HG02623 (cell line): ENCODE results near the gene DIP2A.
"Not testable (repeated sequence)": the region's sequence is repeated elsewhere in the genome, so short reads cannot be mapped to it uniquely, and the experiment has no call there.

ENCODE experiments used
- ATAC-seq: cut with Tn5 transposase; IDR thresholded peaks from one replicate; pipeline ENCODE4 v1.9.1; 2021; ENCODE audit warnings: moderate library complexity; ENCODE audit not compliant: unreplicated experiment

Gene DIP2A

GRCh38 chr21:46518983-46519583 is 60.4 kb downstream of the DIP2A start:
- ATAC-seq, result no peak

- not testable (repeated sequence) for ATAC-seq
Observed at GRCh38 chr21:46527393-46527792, 68.7 kb downstream of the DIP2A start.

- ATAC-seq, result no peak
Observed at GRCh38 chr21:46527801-46528200, 69.1 kb downstream of the DIP2A start.

- no peak for ATAC-seq
Observed at GRCh38 chr21:46532080-46532479, 73.4 kb downstream of the DIP2A start.

- ATAC-seq, result no peak
Observed at GRCh38 chr21:46537026-46537425, 78.3 kb downstream of the DIP2A start.

- no peak for ATAC-seq
Observed at GRCh38 chr21:46538262-46538661, 79.6 kb downstream of the DIP2A start.

GRCh38 chr21:46538851-46539666 is 80.4 kb downstream of the DIP2A start:
- no peak for ATAC-seq

GRCh38 chr21:46540087-46540710 is 81.5 kb downstream of the DIP2A start:
- no peak for ATAC-seq

GRCh38 chr21:46542588-46543124 is 84.0 kb downstream of the DIP2A start:
- no peak for ATAC-seq

GRCh38 chr21:46543306-46543705 is 84.6 kb downstream of the DIP2A start:
- ATAC-seq, result no peak

GRCh38 chr21:46544003-46544402 is 85.3 kb downstream of the DIP2A start:
- no peak for ATAC-seq

- no peak for ATAC-seq
Observed at GRCh38 chr21:46544824-46545223, 86.1 kb downstream of the DIP2A start.

GRCh38 chr21:46545363-46545762 is 86.7 kb downstream of the DIP2A start:
- ATAC-seq, result no peak

- ATAC-seq, result no peak
Observed at GRCh38 chr21:46545911-46546310, 87.2 kb downstream of the DIP2A start.

GRCh38 chr21:46546799-46547198 is 88.1 kb downstream of the DIP2A start:
- ATAC-seq, result no peak

GRCh38 chr21:46549650-46550049 is 91.0 kb downstream of the DIP2A start:
- no peak for ATAC-seq

GRCh38 chr21:46550116-46550941 is 91.6 kb downstream of the DIP2A start:
- ATAC-seq, result no peak

- no peak for ATAC-seq
Observed at GRCh38 chr21:46551636-46552241, 93.0 kb downstream of the DIP2A start.

- no peak for ATAC-seq
Observed at GRCh38 chr21:46552274-46552673, 93.6 kb downstream of the DIP2A start.

- no peak for ATAC-seq
Observed at GRCh38 chr21:46552865-46553379, 94.2 kb downstream of the DIP2A start.
